GM21367 (cell line): ENCODE data around the gene WRAP73.
"Not testable (repeated sequence)": the region's sequence is repeated elsewhere in the genome, so short reads cannot be mapped to it uniquely, and the experiment has no call there.

Experiments
- ATAC-seq: cut with Tn5 transposase; IDR thresholded peaks from one replicate; pipeline ENCODE4 v1.9.1; 2021; ENCODE audit not compliant: unreplicated experiment

WRAP73 gene

GRCh38 chr1:3599286-3599811 is 50.6 kb downstream of the WRAP73 start:
- no peak for ATAC-seq

GRCh38 chr1:3598522-3599285 is 51.2 kb downstream of the WRAP73 start:
- ATAC-seq, result no peak

GRCh38 chr1:3598051-3598491 is 51.8 kb downstream of the WRAP73 start:
- no peak for ATAC-seq

DNA sequence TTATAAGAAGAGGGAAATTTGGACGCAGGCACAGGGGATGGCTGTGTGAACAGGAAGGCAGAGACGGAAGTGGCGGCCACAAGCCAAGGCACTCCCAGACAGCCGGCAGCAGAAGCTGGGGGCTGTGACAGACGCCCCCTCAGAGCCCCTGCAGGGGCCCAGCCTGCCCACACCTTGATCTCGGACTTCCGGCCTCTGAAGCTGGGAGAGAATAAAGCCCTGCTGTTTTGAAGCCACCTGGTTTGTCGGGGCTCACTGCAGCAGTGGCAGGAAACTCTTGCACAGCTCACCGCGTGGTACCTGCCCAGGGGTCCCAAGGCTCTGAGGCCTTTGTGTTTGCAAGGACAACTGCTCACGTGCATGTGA is 52.3 kb downstream of the WRAP73 start:
- ATAC-seq, result no peak

DNA sequence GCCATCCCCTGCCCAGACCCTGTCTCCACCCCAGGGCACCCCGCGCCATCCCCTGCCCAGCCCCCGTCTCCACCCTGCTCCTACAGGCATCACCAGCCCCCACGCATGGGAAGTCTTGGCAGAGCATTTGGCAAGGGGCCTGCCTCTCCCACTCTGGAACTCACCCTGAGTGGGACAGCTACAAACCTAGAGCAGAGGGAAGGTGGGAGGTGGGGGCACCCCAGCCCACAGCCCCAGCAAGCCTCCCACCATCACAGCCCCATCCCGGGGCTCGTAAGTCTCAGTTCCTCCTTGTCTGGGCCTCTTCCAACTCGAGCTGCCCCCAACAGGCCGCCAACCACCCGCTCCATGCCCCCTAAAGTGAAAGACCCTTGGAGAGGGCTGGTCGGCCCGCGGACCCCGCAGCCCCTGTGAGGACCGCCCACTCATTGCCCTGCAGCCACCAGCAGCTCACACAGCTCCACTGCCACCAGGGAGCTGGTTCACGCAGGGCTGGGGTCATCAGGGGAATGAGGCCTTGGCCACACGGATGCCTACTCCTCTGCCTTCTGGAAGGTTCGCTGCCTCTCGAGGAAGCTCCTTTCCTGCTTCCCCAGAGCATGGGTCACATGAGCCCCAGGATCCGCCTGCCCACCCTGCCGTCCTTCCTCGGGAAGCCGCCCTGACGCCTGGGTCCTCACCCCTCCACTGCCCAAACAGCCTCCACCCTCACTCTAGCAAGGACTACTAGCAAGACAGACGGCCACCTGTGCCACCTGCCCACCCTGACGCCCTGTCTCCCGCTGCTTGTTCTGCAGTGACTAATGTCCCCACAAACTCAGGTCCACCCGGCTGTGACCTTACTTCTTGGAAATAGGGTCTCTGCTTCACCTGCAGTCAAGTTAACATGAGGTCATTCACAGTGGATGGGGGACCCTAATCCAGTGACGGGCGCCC is 53.0 kb downstream of the WRAP73 start:
- ATAC-seq, result no peak

DNA sequence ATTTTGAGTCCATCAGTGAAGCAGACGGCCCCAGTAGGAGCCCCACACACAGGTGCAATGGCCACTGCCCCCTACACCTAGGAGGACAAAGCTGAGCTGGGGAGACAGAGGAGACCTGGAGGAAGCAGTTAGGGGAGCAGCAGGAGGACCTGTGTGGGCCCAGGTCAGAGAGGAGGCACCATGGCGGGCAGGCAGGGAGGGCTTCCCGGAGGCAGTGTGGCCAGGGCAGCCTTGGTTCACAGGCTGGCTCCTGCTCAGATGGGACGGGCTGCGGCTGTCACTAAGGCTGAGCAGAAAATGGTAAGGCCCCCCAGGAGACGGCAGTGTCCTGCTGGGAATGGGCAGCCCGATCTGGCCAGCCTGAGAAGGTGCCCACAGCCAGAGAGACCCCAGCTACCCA is 54.0 kb downstream of the WRAP73 start:
- no peak for ATAC-seq

DNA sequence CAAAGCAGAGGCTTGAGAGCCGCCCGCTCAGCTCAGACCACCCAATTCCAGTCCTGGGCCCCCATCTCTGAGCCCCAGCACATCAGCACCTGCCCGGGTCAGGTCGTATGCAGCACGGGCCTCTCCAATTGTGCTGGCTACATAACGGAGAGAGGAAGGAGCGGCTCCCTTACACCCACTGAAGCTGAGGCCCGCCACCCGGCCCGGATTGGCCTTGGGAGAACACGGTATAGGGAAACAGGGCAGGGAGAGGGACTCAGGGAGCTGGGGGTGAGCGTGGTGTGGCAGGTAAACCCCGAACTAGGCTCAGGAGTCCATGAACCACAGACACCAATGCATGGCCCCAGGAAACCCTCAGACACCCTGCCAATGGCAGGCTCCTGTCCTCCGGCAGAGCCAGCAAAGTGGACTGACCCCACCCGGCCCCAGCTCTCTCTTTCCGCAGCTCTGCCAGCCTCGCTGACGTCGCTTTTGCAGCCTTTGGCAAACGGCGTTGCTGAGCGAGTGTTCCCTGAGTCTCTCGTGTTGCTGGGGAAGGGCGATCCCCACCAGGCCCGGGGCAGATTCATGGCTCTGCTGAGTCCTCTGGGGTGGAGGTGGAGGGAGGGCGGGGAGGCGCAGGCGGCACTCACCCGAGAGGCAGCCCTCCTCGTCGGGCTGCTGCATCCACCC is 55.1 kb downstream of the WRAP73 start:
- ATAC-seq, result no peak

GRCh38 chr1:3593745-3594144 is 56.2 kb downstream of the WRAP73 start:
- ATAC-seq, result no peak

GRCh38 chr1:3593334-3593733 is 56.6 kb downstream of the WRAP73 start:
- no peak for ATAC-seq

DNA sequence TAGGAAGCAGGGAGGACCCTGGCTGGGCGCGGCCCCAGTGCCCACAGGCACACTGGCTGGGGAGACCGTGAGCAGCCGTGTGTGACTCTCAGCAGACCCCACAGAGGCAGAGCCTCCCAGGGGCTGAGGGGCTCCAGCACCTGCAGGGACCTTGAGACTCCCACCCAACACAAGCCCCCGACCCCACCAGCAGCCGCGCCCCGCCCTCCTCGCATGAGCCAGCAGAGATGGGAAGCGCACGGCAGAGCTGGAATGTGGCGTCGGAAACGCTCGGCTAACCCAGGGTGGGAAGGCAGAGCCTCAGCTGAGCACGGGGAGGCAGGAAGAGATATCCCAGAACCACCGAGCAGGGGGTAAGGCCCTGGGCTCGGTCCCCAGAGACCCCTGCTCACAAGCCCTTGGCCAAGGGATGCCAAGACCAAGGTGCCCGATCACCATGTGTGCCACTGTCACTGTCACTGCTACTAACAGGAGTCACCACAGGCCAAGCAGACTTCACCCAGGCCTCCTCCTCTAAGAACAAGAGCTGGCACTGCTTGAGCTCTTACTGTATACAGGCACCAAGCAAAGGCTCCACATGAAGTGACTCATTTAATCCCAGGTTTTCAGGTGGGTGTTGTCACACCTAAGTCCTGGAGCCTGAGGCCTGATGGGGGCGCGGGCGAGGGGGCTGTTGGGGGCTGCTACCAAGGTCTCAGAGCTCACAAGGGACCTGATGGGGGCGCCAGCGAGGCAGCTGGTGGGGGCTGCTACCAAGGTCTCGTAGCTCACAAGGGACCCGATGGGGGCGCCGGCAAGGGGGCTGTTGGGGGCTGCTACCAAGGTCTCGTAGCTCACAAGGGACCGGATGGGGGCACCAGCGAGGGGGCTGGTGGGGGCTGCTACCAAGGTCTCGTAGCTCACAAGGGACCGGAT is 58.7 kb downstream of the WRAP73 start:
- no peak for ATAC-seq

DNA sequence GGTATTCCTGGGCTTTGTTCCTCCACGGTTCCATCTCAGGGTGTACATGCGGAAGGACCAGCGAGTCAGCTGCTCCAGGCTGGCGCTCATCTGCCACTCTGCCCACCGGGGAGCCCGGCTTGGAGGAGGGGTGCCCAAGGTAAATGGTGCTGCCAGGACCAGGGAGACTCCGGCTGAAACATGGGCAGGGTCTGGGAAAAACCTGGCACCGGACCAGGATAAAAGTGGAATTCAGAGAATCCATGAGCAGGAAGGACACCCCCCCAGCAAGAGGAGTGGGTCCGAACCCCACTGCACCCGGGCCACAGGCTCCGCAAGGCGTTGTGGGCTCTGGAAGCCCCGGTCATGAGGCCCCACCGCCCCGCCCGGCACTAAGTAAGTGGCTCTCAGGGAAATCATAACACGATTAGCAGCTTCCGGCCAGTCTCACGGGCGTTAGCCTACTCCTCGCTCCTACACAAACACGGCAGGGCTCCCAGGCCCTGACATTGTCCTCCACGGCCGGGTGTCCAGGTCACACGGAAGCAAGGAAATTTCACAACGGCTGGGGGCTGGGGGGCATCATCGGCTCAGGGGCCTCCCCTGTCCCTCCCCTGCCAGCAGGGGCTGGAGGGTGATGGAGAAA is 59.7 kb downstream of the WRAP73 start:
- no peak for ATAC-seq

GRCh38 chr1:3588395-3588794 is 61.5 kb downstream of the WRAP73 start:
- ATAC-seq, result no peak

DNA sequence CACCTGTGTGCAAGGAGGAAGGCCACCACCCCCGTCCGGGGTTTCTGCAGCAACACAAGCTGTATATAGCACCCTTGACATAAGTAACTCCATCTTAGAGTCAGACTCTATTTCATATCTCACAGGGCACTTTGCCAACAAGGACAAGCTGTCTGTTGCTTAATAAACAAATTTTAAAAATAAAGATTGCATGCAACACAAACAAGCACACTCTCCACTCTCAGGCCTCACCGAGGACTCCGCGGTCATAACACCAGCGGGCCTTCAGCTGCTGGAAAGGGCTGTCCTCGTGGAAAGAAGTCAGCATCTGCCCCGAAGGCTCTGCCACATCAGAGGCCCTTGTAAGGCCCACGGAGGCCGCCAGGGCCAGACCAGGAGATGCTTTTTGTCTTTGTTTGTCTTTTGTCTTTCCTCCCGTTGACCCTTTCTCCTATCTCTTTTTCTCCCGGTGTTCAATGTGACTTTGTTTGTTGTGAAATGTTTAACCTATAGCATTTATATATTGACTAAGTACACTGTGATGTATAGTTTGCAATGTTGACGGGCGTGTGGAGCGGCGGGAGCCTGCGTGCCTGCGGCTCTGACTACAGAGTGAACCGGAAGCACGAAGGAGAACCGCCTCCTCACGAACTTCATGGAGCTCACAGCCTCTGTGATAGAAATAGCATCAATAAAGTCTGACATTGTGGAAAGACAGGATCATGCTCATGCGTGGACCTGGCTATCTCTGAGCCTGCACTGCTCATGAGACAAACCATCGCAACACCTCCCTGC is 62.7 kb downstream of the WRAP73 start:
- ATAC-seq, result no peak

GRCh38 chr1:3585940-3586568 is 63.8 kb downstream of the WRAP73 start:
- ATAC-seq, result no peak

GRCh38 chr1:3585353-3585868 is 64.5 kb downstream of the WRAP73 start:
- ATAC-seq, result not testable (repeated sequence)

DNA sequence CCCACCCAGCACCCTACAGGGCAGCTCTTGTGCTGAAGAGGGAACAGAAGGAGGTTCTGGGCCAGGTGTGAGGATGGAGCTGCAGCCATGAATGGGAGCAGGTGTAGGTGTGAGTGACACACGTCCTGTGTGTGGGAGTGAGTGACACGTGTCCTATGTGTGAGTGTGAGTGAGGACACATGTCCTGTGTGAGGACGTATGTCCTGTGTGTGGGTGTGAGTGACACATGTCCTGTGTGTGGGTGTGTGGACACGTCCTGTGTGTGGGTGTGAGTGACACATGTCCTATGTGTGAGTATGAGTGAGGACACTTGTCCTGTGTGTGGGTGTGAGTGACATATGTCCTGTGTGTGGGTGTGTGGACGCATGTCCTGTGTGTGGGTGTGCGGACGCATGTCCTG is 65.0 kb downstream of the WRAP73 start:
- no peak for ATAC-seq

GRCh38 chr1:3583751-3584150 is 66.2 kb downstream of the WRAP73 start:
- ATAC-seq, result not testable (repeated sequence)

GRCh38 chr1:3581296-3582036 is 68.4 kb downstream of the WRAP73 start:
- no peak for ATAC-seq
